ENCODE results near the gene FSHB. TPM values are rescaled to one million over a fixed set of nuclear protein-coding genes. Genes with fewer than 3 reads are reported as not detected.

FSHB gene
- total and polyA plus RNA-seq, 9 of the 15 experiments (the other 6 are each of a cell fraction or from before 2014, with no cell fraction given), result not detected

DNA sequence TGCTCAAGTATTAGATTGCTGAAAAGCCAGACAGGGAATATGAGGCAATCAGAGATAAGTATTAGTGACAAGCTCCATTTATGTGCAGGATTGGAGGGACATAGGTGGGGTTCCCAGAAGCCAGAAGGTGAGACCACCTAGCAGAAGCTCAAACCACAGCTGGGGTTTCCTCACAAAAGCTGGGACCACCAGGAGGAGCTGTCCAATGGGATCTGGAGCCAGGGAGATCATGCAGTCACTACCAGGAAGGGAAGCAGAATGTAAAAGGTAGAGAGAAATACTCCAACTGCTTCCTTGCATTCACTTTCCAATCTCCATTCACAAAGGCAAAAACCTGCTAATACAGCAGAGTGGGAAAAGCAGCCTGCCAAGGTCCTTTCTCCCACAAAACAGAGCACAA, 5.2 kb upstream of the FSHB start (continued):
- no peak for TF ChIP-seq CBX8 (IDR thresholded peaks at IDR 0.05; ENCODE audit: borderline replicate concordance, extremely low read depth, low read depth, low read length, poor library complexity, severe bottlenecking)
- no peak for TF ChIP-seq ATF2 (CRISPR knock-in tag; IDR thresholded peaks at IDR 0.05)
- TF ChIP-seq PTTG1 (tag; IDR thresholded peaks at IDR 0.05; ENCODE audit: low read depth), result no peak
- no peak for TF ChIP-seq HEY1 (CRISPR knock-in tag; IDR thresholded peaks at IDR 0.05; ENCODE audit: borderline replicate concordance)
- TF ChIP-seq DPF2 (IDR thresholded peaks at IDR 0.05), result no peak
- TF ChIP-seq HDGF (IDR thresholded peaks at IDR 0.05), result no peak
- no peak for TF ChIP-seq ZFP91 (CRISPR knock-in tag; IDR thresholded peaks at IDR 0.05)

GRCh38 chr11:30228323-30228884, 2.4 kb upstream of the FSHB start:
- Histone ChIP-seq H3K27me3 (ENCODE audit: control insufficient read depth in 2 of 2, insufficient read depth in 2 of 2, low read length in 2 of 2) (no peaks in the 10 kb centered on the region), H3K4me1 (replicated peaks in 1 of 2; ENCODE audit: control insufficient read depth in 2 of 2, insufficient read depth in 2 of 2, low read length in 2 of 2) (no peaks in the 10 kb centered on the region), H3K9ac (ENCODE audit: insufficient read depth in 1 of 2, low read depth in 2 of 2, low read length in 2 of 2) (no peak overlapping the region), H3K9me3 (replicated peaks; ENCODE audit: control insufficient read depth, insufficient read depth, low read depth, low read length) (no peaks in the 10 kb centered on the region), H3K36me3 (ENCODE audit: control insufficient read depth, insufficient read depth, low read length) (no peaks in the 10 kb centered on the region), H3K4me3 (no peak overlapping the region), H3K4me2 (ENCODE audit: insufficient read depth, low read length) (no peak overlapping the region), H2AFZ (ENCODE audit: low read depth, low read length) (no peak overlapping the region), H3K79me2 (ENCODE audit: control insufficient read depth, insufficient read depth, low read length) (no peaks in the 10 kb centered on the region), H3K27ac (ENCODE audit: extremely low read depth, low read depth, low read length) (no peak overlapping the region), H4K20me1 (replicated peaks; ENCODE audit: control insufficient read depth, insufficient read depth, low read length) (no peaks in the 10 kb centered on the region), H3K9me1 (ENCODE audit: control insufficient read depth, insufficient read depth, low read length) (peaks cover 2% of the 10 kb centered on the region)
- DNase-seq (ENCODE audit: extremely low read depth in 1 of 4, low spot score in 3 of 4) (no peak), FAIRE-seq (no peak), ATAC-seq (no peak)
- no TSS peak for BruUV-seq (replicated peaks)
- in situ Hi-C loops (cut with MboI), result no loop called here
- intact Hi-C loops (cut with micrococcal nuclease), result no loop called here
- WGBS (ENCODE audit: insufficient coverage, low coverage, missing lambda C conversion rate), result 0% methylated on average over 4 of the region's 5 CpGs
- CTCF ChIA-PET (ENCODE audit: low intra/inter-chr PET ratio), result no interaction called here
- POLR2A ChIA-PET, result no interaction called here
- TF ChIP-seq, protein P1, sequence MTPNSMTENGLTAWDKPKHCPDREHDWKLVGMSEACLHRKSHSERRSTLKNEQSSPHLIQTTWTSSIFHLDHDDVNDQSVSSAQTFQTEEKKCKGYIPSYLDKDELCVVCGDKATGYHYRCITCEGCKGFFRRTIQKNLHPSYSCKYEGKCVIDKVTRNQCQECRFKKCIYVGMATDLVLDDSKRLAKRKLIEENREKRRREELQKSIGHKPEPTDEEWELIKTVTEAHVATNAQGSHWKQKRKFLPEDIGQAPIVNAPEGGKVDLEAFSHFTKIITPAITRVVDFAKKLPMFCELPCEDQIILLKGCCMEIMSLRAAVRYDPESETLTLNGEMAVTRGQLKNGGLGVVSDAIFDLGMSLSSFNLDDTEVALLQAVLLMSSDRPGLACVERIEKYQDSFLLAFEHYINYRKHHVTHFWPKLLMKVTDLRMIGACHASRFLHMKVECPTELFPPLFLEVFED (CRISPR knock-in tag; conservative IDR thresholded peaks at IDR 0.05), result no peak
- TF ChIP-seq, protein P2, sequence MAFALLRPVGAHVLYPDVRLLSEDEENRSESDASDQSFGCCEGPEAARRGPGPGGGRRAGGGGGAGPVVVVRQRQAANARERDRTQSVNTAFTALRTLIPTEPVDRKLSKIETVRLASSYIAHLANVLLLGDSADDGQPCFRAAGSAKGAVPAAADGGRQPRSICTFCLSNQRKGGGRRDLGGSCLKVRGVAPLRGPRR (CRISPR knock-in tag; IDR thresholded peaks at IDR 0.05), result no peak
- TF ChIP-seq ETV1 (tag; conservative IDR thresholded peaks at IDR 0.05; ENCODE audit: low read depth), result no peak
- TF ChIP-seq MCM5 (IDR thresholded peaks at IDR 0.05; ENCODE audit: low read depth), result no peak
- no peak for TF ChIP-seq MAZ (CRISPR knock-in tag; conservative IDR thresholded peaks at IDR 0.05 in 1 of 2, IDR thresholded peaks at IDR 0.05 in 1 of 2)
- no peak for TF ChIP-seq PTTG1 (tag; IDR thresholded peaks at IDR 0.05; ENCODE audit: low read depth)
- TF ChIP-seq, protein P3, sequence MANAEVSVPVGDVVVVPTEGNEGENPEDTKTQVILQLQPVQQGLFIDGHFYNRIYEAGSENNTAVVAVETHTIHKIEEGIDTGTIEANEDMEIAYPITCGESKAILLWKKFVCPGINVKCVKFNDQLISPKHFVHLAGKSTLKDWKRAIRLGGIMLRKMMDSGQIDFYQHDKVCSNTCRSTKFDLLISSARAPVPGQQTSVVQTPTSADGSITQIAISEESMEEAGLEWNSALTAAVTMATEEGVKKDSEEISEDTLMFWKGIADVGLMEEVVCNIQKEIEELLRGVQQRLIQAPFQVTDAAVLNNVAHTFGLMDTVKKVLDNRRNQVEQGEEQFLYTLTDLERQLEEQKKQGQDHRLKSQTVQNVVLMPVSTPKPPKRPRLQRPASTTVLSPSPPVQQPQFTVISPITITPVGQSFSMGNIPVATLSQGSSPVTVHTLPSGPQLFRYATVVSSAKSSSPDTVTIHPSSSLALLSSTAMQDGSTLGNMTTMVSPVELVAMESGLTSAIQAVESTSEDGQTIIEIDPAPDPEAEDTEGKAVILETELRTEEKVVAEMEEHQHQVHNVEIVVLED (CRISPR knock-in tag; IDR thresholded peaks at IDR 0.05), result no peak
- TF ChIP-seq RFX5 (IDR thresholded peaks at IDR 0.05; ENCODE audit: low read depth, low read length), result no peak
